ENCODE results near the gene SLC25A13.
"Not testable (repeated sequence)": the region's sequence is repeated elsewhere in the genome, so short reads cannot be mapped to it uniquely, and the experiment has no call there.

DNA sequence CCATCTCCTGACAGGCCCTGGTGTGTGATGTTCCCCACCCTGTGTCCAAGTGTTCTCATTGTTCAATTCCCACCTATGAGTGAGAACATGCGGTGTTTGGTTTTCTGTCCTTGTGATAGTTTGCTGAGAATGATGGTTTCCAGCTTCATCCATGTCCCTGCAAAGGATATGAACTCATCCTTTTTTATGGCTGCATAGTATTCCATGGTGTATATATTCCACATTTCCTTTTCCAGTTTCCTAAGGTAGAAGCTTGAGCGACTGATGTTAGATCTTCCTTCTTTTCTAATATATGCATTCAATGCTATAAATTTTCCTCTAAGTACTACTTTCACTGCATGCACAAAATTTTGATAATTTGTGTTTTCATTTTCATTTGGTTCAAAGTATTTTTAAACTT, 44.0 kb upstream of the SLC25A13 start:
- TF ChIP-seq CTCF (conservative IDR thresholded peaks at IDR 0.05; ENCODE audit: low read depth, low read length); EZH2 (IDR thresholded peaks at IDR 0.05; ENCODE audit: low read length, unreplicated experiment): not testable (repeated sequence)
